ENCODE results near the gene RAB3C. TPM values are rescaled to one million over a fixed set of nuclear protein-coding genes. Genes with fewer than 3 reads are reported as not detected.
"Not testable (repeated sequence)": the region's sequence is repeated elsewhere in the genome, so short reads cannot be mapped to it uniquely, and the experiment has no call there.

Gene RAB3C
- total RNA-seq, 1 donor from 2014 or later, result 6.1 TPM

GRCh38 chr5:58666598-58667581, 84.0 kb downstream of the RAB3C start:
- intact Hi-C loops (cut with DNase I), result no loop called here
- DNase-seq (ENCODE audit: low spot score) (no peak), ATAC-seq (no peak)

DNA sequence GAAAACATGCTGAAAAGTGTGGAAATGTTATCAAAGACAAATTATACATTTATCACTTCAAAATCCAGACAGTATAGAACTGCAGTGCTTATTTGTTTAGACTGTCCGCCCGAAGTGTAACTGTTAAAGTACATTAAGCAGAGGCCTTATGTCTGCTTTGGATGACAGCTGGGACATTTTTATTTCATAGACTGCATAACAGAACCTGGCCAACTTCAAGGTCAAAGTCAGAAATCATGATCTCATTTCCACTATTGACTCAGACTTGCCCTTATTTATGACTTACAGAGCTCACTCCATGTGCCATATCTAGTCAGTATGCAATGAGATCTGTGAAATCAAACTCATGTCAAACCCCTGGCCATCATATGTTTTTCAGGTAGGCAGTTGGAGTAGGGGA, 87.7 kb downstream of the RAB3C start:
- intact Hi-C loops (cut with DNase I), result no loop called here
- DNase-seq (ENCODE audit: low spot score), result no peak
- no peak for ATAC-seq

GRCh38 chr5:58671155-58671554, 88.3 kb downstream of the RAB3C start:
- intact Hi-C loops (cut with DNase I), result no loop called here
- no peak for DNase-seq (ENCODE audit: low spot score)
- ATAC-seq, result no peak

DNA sequence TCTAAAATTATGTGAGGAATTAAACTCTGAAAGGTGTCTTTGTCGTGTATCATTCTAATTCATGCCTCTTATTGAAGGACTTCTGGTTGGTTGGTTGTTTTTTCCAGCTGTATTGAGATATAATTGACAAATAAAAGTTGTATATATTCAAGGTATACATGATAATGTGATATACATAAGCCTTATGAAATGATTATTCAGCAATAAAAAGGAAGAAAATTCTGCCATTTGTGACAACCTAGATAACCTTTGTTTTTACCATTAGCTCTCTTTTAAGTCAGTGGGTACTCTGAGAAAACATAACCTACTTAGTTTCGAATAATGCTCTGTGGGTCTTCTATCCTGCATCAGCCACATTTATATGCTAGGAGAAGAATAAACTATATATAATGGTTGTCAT, 89.6 kb downstream of the RAB3C start:
- DNase-seq (ENCODE audit: low spot score), result no peak
- no peak for ATAC-seq
- intact Hi-C loops (cut with DNase I), result no loop called here

DNA sequence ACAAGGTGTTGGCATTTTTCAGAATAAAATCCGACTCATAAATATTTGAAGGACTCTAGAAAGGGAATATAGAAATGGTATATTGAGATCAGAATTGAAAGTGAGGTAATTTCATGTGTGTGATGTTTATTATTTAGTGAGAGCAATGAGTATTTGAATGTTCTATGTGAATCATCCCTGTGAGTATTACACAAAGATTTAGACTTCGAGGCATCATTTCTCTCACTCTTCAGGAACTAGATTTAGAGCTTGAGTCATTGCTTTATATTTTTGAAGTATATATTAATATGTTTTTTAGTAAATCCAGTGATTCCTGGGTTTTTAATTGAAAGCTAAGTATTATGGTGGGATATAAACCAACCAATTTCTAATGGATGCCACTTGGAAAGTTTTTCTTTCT, 91.2 kb downstream of the RAB3C start:
- intact Hi-C loops (cut with DNase I), result no loop called here
- no peak for DNase-seq (ENCODE audit: low spot score)
- no peak for ATAC-seq

- DNase-seq (ENCODE audit: low spot score), result no peak
- ATAC-seq, result no peak
- intact Hi-C loops (cut with DNase I), result no loop called here
Measured at GRCh38 chr5:58674711-58675110, 91.8 kb downstream of the RAB3C start.

DNA sequence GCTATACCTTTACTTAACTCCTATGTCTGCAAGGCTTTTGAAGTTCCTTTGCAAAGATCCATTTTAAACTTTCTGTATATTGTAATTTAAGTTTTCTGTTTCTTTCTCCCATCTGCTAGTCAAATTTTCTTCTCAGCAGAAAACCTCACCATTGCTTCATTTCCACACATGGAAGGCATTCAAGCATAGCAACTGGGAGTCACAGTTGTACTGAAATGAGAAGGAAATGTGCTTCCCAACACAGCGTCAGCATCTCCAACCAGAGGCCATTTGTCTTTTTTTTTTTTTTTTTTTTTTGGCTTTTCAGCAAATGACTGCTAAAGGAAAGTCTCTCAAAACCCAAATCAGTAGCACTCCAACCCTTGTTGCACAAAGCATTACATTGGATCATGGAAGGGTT, 92.5 kb downstream of the RAB3C start:
- ATAC-seq, result no peak
- intact Hi-C loops (cut with DNase I), result no loop called here
- DNase-seq (ENCODE audit: low spot score), result no peak

DNA sequence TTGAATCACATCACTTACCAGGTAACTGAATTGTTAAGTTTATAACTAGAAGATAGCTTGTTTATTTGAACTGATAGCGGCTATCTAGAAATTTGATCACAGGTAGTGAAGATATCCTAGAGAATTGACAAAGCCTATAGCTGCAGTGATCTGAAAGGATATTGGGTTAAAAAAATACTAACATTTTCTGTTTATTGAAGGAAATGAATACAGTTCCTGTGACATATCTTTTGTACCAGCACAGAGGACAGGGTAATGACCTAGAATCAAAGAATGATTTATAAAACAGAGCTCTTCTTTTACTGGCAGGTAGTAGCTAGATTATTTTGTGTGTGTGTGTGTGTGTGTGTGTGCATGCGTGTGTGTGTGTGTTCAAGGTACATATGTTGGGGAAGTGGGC, 94.8 kb downstream of the RAB3C start:
- no peak for DNase-seq (ENCODE audit: low spot score)
- no peak for ATAC-seq
- intact Hi-C loops (cut with DNase I), result no loop called here

DNA sequence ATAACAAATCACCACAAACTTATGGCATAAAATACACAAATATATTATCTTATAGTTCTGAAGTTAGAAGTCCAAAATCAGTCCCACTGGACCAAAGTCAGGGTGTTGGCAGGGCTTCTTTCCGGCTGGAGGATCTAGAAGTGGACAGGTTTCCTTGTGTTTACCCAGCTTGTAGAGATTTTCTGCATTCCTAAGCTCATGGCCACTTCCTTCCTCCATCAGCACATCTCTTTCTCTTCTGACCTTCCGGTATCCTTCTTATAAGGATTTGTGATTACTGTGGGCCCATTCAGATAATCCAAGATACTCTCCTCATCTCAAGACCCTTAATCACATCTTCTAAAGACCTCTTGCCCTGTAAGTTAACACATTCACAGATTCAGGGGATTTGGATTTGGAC, 97.6 kb downstream of the RAB3C start:
- intact Hi-C loops (cut with DNase I), result no loop called here
- no peak for ATAC-seq

GRCh38 chr5:58681943-58682342, 99.1 kb downstream of the RAB3C start:
- ATAC-seq (no peak), DNase-seq (ENCODE audit: low spot score) (no peak)
- intact Hi-C loops (cut with DNase I), result no loop called here

More for the DNA sequence above, 97.6 kb downstream of the RAB3C start:
- no peak for DNase-seq (ENCODE audit: low spot score)

GRCh38 chr5:58683567-58683966, 100.7 kb downstream of the RAB3C start:
- ATAC-seq, result no peak
- no peak for DNase-seq (ENCODE audit: low spot score)
- intact Hi-C loops (cut with DNase I), result no loop called here

DNA sequence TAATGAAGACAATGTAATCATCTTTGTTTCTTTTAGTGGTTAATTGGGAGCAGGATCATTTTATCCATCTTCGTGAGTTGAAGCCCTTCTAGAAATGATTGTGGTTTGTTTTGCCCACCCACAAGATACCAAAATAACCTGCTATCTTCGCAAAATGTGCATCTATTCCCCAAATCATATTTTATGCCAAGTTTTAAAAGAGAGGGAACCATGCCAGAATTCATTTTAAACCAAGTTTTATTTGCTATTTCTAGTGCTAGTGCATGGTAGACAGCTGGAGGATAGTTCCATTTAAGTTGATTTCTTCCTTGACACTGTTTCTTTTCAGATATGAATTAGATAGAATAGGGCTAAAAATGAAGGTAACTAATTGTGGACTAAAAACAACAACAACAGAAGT, 104.2 kb downstream of the RAB3C start:
- ATAC-seq (no peak), DNase-seq (ENCODE audit: low spot score) (no peak)
- intact Hi-C loops (cut with DNase I), result no loop called here

- intact Hi-C loops (cut with DNase I), result no loop called here
- DNase-seq (ENCODE audit: low spot score), result no peak
- ATAC-seq, result no peak
Measured at GRCh38 chr5:58687595-58687994, 104.7 kb downstream of the RAB3C start.

DNA sequence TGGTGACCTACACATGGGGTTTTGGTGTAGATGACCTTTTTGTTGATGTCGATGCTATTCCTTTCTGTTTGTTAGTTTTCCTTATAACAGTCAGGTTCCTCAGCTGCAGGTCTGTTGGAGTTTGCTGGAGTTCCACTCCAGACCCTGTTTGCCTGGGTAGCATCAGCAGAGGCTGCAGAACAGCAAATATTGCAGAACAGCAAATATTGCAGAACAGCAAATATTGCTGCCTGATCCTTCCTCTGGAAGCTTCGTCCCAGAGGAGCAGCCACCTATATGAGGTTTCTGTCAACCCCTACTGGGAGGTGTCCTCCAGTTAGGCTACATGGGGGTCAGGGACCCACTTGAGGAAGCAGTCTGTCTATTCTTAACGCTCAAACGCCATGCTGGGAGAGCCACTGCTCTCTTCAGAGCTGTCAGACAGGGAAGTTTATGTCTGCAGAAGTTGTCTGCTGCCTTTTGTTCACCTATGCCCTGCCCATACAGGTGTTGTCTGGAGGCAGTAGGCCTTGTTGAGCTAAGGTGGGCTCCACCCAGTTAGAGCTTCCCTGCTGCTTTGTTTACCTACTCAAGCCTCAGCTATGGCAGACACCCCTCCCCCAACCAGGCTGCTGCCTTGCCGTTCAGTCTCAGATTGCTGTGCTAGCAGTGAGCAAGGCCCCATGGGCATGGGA, 116.3 kb downstream of the RAB3C start:
- DNase-seq (ENCODE audit: low spot score); intact Hi-C loops (cut with DNase I); ATAC-seq: not testable (repeated sequence)

- DNase-seq (ENCODE audit: low spot score), result no peak
- intact Hi-C loops (cut with DNase I), result no loop called here
- no peak for ATAC-seq
Measured at GRCh38 chr5:58699762-58700118, 116.9 kb downstream of the RAB3C start.

GRCh38 chr5:58703925-58704555, 121.2 kb downstream of the RAB3C start:
- ATAC-seq, result no peak
- intact Hi-C loops (cut with DNase I), result no loop called here
- DNase-seq (ENCODE audit: low spot score), result no peak

GRCh38 chr5:58706736-58707135, 123.9 kb downstream of the RAB3C start:
- no peak for ATAC-seq
- intact Hi-C loops (cut with DNase I), result no loop called here
- no peak for DNase-seq (ENCODE audit: low spot score)

DNA sequence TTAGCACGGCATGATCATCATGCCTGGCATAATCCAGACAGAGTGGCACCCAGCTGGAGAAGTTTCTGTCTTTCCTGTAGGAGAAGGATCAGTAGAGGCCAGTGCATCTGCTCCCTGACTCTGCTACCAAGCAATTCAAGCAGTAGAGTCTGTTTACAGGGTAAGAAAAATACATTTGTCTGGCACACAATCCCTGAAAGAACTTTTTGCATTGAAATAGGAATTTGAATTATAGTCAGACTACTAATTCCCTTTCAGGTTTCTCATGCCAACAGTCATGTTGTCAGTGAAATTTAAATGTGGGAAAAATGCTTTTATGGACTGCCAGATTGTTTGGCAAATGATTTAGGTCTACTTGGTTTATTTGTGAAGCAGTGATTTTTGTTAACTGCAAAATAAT, 125.6 kb downstream of the RAB3C start:
- intact Hi-C loops (cut with DNase I), result no loop called here
- ATAC-seq, result no peak
- no peak for DNase-seq (ENCODE audit: low spot score)

DNA sequence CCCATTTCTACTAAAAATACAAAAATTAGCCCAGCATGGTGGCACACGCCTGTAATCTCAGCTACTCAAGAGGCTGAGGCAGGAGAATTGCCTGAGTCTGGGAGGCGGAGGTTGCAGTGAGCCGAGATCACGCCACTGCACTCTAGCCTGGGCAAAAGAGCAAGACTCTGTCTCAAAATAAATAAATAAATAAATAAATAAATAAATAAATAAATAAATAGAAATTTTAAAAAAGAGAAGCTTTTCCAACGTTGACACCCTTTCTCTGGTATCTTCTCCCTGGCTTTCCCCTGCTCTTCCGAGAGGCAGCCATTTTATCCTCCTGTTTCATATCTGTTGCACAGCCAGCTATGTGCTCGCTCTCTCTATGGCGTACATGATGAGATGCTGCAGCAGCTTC, 127.5 kb downstream of the RAB3C start:
- DNase-seq (ENCODE audit: low spot score); ATAC-seq; intact Hi-C loops (cut with DNase I): not testable (repeated sequence)

- ATAC-seq (no peak), DNase-seq (ENCODE audit: low spot score) (no peak)
- intact Hi-C loops (cut with DNase I), result no loop called here
Measured at GRCh38 chr5:58710871-58711270, 128.0 kb downstream of the RAB3C start.

Data from sciatic nerve (tissue), 2 donors.